HG03432 (cell line): ENCODE data around the gene ANTXRL.
"Not testable (repeated sequence)": the region's sequence is repeated elsewhere in the genome, so short reads cannot be mapped to it uniquely, and the experiment has no call there.

Experiments
- ATAC-seq: cut with Tn5 transposase; IDR thresholded peaks from one replicate; pipeline ENCODE4 v1.9.1; 2021; ENCODE audit warnings: mild to moderate bottlenecking, moderate library complexity; ENCODE audit not compliant: unreplicated experiment

The ANTXRL gene

DNA sequence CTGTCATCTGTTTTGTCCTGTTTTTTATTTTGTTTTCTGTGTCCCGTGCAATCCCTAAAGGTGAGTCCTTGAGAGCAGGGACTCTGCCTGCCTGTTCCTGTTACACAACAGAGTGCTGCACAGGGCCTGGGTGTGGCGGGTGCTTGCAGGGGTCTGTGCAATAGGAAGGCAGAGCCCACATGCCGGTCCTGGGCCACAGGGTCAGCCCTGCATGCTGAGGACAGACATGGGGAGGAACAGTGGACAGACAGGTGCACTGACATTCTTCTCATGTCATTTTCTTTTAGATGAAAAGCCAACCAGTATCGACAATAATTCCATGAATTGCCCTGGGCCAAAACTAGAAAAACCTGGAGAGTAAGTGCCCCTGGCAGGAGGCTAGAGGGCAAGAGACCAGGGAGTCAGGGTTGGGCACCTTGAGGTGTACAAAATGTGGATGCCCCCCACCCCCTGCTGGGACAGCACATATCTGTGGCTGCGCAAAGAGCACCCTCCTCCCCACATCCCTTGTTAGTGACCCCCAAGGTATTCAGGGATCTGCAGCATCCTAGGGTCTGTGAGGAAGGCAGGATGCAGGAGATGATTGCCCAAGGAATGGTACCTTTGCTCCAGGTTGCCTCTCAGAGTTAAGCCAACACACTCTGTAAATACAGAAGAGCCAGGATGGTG, 19.9 kb downstream of the ANTXRL start:
- no peak for ATAC-seq

DNA sequence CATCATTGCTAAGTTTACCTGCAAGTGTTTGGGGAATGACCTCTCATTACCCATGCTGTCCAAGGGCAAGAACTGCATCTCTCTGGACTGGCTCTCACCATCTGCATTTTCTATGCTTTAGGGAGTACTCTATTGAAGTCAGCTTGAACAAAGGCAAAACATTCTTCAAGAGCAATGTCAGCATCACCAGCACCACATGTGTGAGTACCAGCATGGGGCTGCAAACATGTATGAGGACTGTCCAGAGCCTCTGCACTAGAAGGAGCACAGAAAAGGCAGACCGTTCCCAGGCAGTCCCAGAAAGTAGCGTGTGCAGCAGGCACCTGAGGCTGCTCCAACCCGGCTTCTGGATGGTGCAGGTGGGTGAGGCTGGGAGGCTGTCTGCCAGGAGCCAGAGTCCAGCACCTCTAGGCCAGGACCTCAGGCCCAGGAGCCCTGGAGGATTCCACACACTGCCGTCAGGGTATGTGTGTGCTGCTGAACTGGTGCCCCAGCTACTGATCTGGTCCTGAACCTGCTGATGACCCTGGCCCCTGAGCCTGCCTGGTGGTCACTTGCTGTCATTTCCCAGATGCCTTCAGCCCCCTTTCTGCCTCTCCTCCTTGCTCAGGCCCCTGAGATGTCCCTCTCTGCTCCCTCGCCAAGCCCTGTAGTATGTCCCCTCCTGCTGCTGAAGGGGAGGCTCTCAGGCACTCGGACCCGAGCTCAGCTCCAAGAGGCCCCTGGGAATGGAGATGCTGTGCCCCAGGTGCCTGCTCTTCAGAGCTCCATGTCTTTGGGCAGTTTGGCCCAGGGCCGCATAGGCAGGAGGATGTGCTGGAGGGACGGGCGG, 20.7 kb downstream of the ANTXRL start:
- ATAC-seq: no peak

DNA sequence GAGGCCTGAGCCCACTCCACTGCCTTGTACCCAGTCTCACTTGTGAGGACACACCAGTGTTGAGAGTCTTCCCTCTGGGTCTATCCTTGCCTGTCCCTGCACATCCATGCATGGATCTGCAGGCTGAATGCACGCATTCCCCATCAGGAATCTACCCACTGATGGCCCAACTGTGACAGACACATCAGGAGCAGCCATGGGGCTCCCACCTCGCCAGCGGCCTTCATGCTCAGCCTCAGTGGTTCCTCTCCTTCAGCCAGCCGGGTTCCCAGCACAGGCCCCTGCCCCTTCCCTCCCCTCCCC, 21.3 kb downstream of the ANTXRL start:
- ATAC-seq: no peak

DNA sequence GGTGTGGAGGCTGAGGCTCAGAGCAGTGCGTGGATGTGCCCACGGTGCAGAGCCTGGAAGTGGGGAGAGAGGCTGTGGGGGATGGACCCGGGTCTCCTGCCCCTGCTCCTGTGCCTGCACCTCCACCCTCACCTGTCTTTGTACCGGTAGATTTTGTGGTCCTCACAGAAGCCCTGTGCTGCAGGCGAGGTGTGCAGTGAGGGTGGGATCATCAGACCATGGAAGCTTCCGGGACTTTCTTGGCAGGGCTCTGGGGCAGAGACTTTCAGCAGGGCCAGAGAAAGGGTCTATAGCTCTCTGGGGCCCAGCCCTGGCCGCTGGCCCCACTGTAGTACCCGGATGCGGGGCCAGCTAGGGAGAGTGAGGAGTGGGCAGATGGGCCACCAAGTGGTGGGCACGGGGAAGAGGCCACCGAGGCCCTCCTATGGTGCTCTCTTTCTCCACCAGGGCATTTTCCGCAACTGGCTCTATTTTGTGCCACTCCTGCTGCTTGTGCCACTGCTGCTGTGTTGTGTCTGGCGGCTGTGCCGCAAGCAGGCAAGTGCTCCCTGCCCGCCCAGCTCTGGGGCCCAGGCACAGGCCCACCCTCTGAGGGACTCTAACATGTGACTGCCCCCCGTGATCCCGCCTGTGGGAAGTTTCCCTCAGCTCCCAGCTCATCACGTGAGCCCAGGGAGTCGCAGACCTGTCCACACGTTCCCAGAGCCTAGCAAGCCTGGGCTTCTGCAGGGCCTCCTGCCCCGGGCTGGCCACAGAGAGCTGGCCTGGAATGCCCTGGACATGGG, 22.1 kb downstream of the ANTXRL start:
- no peak for ATAC-seq

DNA sequence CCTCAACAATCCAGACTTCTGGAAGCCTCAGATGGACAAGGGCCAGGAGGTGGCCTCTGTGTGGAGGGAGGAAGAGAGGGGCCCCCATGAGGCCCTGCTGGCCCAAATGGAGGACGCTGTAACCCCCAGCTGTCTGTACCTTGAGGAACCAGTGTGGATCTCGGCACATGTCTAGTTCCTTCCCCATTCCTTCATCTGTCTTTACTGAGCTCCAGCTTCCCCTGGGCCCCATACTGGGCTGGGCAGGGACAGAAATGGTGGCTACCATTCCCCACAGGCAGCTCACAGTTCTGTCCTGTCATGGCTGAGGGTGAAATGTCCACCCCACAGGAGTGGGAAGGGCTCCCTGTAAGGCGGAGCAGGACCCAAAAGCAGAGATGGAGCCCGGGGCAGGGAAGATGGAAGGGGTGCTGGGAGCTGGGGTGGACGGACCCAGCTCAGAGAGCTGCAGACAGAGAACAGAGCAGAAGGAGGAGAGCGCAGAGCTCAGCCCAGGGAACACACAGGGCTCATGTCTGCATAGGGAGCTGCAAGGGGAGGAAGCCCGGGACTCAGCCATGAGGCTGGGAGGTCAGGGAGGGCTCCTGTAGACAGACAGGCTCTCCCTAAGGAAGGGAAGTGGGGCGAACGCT, 22.8 kb downstream of the ANTXRL start:
- ATAC-seq: no peak

DNA sequence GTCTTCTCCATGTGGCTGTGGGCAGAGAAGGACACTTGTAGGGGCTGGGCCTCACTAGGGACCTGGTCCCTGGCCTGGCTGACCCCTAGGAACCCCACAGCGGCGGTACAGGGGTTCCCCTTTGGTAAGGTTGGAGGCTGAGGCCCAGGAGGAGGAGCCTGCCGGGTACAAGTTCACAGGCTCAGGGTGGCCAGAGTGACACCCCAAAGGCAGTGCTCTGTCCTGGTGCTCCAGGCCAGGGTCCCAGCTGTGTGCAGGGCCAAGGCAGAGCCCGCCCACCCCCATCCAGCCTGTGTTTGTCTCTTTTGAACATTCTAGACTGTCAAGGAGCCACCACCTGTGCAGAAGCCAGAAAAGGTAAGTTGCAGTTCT, 23.3 kb downstream of the ANTXRL start:
- no peak for ATAC-seq

DNA sequence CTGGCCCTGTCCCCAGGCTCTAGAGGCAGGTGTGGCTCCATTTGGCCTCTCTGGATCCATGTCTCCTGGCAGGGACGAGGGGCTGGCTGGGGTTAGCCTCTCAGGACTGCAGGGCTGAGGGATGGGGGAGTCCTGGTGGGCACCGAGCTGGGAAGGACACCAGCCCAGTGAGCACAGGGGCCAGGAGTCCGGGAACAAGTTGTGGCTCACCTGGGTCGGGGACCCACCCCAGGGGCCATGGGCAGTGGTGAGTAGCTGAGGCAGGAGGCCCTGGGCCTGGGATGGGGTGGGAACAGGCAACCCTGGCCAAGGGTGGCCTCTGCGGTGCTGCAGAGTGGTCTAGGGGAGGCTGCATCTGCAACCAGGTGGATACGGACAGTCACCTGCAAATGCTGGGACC, 24.1 kb downstream of the ANTXRL start:
- no peak for ATAC-seq

DNA sequence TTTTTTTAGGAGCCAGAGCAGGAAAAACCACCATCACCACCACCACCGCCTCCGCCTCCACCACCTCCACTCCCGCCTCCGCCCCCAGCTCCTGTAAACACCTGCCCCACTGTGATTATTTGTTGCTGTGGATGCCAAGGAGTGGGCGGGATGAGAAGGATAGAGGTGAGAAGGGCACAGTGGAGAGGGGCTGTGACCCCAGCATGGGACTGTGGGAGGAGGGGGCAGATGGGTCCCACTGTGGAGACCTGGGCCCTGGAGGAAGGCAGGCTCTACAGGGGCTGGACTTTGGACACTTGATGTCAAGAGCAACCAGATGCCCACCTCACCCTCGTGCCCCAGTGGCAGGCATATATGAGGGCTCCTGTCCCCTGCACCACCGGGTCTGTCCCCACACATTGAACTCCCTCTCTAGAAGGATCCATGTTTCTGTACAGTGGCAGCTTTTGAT, 24.7 kb downstream of the ANTXRL start:
- ATAC-seq: no peak

DNA sequence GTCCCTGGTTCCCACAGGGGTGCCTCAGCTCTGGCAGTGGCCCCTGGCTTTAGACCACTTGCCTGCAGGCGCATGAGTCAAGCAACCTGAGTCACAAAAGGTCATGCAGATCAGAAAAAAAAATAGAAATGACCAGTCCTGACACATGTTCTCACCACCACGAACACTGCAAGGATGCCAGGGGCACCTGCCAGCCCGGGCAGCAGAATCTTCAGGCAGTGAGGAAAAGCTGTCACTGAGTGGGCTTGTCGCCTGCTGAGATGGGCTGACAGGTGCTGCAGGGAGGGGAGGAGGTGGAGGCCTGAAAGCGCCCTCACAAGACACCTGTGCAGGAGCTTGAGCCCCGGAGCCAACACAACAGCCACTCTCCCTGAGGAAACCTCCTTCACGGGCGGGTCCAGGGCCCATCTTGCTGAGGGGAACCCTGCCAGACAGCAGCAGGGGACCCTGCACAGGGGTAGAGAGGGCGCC, 25.2 kb downstream of the ANTXRL start:
- not testable (repeated sequence) for ATAC-seq

DNA sequence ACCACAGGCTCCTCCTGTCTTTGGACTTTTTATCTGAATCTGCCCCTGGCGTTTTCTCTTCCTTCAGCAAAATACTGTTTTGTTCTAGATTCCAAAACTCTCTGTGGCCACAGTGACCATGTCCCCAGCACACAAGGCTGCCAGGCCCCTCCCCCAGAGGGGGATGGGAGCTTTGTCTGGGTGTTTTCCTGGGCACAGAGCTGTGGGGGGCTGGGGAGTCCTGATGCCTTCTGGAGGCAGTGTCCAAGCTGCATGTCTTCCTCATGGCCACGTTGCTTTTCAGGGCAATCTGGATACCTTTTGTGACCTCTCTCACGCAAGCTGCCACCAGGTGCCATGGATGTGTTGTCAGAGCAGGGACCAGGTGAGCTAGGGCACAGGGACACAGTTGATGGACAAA, 26.2 kb downstream of the ANTXRL start:
- no peak for ATAC-seq

DNA sequence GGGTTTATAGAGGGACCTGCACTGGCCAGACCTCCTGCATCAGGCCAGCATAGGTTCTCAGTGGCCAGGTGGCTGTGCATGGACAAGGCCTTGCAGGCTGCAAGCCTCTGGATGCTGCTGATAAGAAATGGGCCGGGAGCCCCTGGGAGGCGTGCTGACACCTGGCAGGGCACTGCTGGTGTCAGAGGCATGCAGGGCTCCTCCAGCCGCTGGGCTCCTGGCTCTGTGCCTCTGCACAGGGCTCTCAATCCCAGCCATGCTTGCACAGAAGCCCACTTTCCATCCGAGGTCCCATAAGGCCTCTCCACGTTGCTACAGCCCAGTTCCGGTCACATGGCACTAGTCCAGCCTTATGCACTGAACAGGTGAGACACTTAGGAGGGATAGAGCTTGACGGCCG, 27.3 kb downstream of the ANTXRL start:
- no peak for ATAC-seq

DNA sequence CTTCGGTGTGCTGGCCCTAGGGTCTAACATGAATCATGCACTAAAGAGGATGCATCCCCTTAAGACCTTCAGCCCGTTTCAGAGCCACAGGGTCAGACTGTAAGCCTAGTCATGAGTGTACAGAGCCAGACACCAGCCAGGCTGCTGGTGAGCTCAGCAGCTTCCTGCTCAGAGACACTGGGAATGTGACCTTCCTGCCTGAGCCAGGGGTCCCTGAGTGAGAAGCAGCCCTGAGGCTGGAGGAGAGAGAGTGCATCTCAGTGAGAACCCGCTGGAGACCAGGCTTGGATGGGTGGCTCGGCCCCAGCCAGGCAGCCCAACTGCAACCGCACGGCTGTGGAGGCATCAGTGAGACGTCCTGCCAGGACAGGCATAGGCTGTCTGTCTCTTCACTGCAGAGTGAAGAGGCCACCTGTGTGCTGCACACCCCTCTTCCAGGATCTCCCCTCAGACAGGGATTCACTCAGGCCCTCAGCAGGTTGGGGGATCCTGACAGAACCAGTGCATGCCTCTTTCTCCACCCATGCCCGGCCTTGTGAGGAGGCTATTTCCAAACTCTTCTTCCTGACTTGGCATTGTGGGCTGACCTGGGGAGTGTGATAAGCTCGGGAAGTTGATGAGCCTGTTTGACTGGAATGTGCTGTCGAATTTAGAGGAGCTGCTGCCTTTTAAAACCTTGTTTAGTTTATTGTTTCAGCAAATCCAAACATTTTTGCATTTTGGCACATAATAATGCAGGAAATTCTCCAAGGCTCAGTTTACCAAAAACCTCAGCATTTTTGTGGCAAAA, 28.5 kb downstream of the ANTXRL start:
- not testable (repeated sequence) for ATAC-seq

DNA sequence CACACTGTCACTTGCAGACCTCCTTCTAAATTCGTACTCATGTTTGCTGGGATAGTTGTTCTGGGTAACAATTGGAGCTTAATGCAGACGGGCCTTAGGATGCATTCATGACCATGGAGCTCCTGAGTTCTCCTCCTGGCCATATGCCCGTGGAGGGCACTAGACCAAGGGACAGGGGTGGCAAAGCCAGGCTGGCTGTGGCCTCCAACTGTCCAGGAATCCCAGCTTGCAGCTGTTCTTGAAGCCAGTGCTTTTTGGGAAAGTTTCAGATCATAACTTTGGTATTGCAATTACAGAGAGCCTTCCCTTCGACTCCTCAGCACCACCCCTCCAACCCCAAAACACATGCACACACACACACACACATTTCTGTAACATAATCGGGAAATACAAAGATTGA, 30.6 kb downstream of the ANTXRL start:
- no peak for ATAC-seq

DNA sequence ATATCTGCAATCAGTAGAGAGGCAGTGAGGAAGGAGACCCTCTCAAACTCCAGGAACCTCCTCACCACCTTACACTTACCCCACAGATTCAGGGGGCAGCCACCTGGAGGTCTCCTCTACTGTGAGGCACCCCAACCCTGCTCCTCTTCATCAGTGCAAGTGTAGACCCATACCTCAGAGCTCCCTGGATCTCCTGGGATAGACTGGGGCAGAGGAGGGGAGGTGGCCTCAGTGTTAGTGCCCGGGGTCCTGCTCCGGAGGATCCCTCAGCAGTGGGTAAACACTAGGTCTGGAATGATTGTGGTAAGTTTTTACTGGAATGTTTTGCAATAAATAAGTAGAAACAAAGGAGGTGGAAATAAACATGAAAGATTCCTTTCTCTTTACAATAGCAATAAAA, 31.1 kb downstream of the ANTXRL start:
- no peak for ATAC-seq

DNA sequence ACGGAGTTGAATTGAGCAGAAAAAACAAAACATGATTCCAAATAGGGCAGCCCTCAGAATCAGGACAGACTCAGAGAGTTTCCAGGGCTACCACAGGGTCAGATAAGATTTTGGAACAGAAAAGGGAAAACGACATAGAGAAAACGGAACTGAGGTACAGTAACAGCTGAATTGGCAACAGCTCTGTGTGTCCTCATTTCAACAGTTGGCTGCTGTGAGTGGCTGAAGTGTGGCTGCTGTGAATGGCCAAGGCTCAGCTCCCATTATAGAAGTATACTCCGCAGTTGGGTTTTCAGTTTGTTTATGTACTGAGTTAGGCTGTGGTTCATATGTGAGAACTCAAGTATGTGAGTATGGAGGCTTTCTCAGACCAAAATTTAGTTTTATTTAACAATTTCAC, 32.0 kb downstream of the ANTXRL start:
- ATAC-seq: no peak

DNA sequence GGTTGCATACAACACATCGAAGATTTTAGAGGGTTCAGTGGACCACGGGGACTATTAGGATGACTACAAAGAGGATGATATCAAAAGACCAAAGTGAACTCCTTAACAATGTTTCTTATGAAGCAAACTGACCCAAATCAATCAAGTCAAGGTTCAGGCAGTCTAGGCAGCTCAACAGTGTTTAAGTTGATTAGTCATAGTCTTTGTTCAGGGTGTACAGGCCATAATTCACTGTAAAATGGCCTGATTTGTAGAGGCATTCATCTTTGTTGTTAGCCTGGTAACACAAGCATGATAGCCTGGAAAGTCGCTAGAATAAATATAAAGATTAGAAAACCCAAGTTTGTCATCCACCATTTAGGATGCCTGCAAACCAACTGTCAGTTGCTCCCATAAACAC, 32.6 kb downstream of the ANTXRL start:
- ATAC-seq: no peak

DNA sequence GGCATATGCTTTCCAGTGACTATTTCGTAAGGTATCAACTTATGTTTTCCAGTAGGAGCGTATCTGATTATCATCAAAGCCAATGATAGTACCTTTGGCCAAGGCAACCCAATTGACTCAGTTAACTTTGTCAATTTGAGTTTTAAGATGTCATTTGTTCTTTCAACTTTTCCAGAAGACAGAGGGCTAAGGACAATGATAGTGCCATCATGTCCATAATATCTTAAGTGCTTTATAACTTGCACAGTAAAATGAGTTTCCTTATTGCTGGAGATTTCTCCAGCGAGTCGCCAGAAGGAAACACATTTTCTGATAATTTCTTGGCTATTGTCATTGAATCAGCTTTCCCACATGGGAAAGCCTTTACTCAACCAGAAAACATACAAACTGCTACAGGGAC, 35.0 kb downstream of the ANTXRL start:
- ATAC-seq: no peak

DNA sequence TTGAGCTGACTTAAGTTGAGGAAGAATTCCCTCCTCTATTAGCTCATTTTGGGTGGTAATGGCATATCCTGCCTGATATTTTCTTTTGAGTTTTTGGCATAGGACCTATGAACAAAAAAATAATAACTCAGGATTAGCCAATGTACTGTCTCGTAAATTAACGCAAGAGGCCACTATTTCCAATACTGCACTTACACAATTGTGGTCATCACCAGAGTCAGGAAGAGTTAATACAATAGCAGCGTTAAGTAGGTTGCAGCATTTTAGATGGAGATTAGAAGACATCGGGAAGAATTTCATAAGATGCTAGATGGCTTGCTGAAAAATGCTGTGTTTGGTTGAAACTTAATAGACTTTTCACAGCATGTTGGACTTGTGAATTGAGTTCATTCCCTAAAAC, 36.4 kb downstream of the ANTXRL start:
- ATAC-seq: no peak

DNA sequence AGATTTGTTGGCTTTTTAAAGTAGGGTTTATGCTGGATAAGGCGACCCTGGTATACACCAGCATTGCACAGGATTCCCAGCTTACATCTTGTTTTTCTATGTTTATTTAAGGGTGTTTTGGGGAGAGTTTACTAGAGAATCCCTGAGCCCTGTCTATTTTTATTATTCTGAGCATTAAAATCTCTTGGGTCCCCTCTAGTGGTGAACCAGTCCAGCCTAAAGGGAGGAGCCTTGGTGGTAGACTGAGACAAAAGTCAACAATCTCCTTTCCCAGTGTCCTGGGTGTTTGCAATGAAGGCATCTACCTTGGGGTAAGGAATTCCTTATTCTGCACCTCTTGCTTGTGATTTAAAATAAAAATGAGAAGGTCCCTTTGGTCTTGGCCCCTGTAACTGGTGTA, 38.2 kb downstream of the ANTXRL start:
- no peak for ATAC-seq

DNA sequence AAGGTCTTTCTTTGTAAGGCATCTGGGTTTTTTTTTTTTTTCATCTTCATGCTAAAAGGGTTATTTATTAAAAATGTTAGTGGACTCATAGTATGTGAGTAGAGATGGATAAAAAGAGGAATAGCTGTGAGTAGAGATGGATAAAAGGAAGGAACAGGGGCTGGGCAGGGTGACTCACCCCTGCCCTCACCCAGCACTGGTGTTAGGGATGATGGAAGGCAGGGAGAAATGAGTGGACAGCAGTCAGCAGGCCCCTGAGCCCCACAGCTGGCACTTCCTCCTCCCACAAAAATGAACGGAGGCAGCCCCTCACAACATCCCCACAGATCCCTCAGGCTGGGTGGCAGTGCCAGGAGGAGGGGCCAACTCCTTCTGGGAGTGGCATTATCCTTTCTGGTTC, 39.3 kb downstream of the ANTXRL start:
- ATAC-seq: no peak

DNA sequence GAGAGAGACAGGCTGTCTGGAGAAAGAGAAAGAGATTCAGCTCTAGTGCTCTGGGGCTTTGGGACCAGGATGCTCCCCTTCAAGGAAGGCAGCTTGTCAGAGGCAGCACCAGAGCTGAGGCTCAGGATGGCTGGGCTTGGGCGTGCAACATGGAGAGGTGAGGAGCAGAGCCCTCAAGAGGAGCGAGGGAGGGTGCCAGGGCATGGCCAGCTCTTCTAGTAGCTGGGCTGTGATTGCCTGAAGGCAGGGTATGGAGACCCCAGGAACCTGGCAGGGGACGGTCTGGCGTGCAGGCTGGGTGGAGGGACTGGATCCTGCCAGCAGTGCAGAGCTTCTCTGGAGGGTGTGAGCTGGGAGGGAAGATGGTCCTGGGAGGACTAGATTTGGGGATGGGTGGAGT, 40.2 kb downstream of the ANTXRL start:
- ATAC-seq: no peak
